Muscle of leg (tissue), 11 donors: ENCODE results near the gene FAAP100. TPM values are rescaled to one million over a fixed set of nuclear protein-coding genes. Genes with fewer than 3 reads are reported as not detected.
"Not testable (repeated sequence)": the region's sequence is repeated elsewhere in the genome, so short reads cannot be mapped to it uniquely, and the experiment has no call there.

ENCODE experiments used
- DNase-seq: peaks from one replicate; pipeline ENCODE4 v3.0.0; 2013
- H3K27ac ChIP-seq: one replicate; pipeline ENCODE4 v1.5.1; 2013; ENCODE audit warnings: mild to moderate bottlenecking, low read length, control low read depth
- H3K27me3 ChIP-seq: one replicate; pipeline ENCODE4 v1.6.1; 2013; ENCODE audit warnings: low read length; ENCODE audit not compliant: control insufficient read depth, insufficient read depth
- H3K36me3 ChIP-seq: one replicate; pipeline ENCODE4 v1.6.1; 2013; ENCODE audit warnings: low read length; ENCODE audit not compliant: control insufficient read depth, insufficient read depth
- H3K4me1 ChIP-seq: one replicate; pipeline ENCODE4 v1.6.1; 2013; ENCODE audit warnings: low read length; ENCODE audit not compliant: control insufficient read depth, insufficient read depth
- H3K4me3 ChIP-seq: one replicate; pipeline ENCODE4 v1.5.1; 2013; ENCODE audit warnings: low read length, control low read depth
- H3K9me3 ChIP-seq: replicated peaks from 2 replicates; pipeline ENCODE4 v1.6.1; 2013; ENCODE audit warnings: low read depth, low read length; ENCODE audit not compliant: control insufficient read depth
- WGBS: methylation state at CpG from one replicate; pipeline ENCODE4 v1.1.5; 2013; ENCODE audit warnings: missing lambda C conversion rate; ENCODE audit not compliant: insufficient coverage; 5-methylcytosine and 5-hydroxymethylcytosine counted together
- polyA plus RNA-seq, 8 donors: library from polyadenylated mRNA; unstranded; fragments of 120-200 nt; gene quantifications; one replicate each; pipeline versions ENCODE4 v1.2.1 to v1.2.3, GENCODE V29; 2013; ENCODE audit warnings: inconsistent platforms in 1 of 8, low replicate concordance in 1 of 8; ENCODE audit not compliant: insufficient read length in 8 of 8, insufficient read depth in 1 of 8
- total RNA-seq: library from RNA; stranded (reverse); fragments of 120-200 nt; gene quantifications from one replicate; pipeline ENCODE4 v1.2.4, GENCODE V29; 2013

Gene FAAP100
- total and polyA plus RNA-seq, 9 donors = 12.9 to 25.9 (median 20.4) TPM

DNA sequence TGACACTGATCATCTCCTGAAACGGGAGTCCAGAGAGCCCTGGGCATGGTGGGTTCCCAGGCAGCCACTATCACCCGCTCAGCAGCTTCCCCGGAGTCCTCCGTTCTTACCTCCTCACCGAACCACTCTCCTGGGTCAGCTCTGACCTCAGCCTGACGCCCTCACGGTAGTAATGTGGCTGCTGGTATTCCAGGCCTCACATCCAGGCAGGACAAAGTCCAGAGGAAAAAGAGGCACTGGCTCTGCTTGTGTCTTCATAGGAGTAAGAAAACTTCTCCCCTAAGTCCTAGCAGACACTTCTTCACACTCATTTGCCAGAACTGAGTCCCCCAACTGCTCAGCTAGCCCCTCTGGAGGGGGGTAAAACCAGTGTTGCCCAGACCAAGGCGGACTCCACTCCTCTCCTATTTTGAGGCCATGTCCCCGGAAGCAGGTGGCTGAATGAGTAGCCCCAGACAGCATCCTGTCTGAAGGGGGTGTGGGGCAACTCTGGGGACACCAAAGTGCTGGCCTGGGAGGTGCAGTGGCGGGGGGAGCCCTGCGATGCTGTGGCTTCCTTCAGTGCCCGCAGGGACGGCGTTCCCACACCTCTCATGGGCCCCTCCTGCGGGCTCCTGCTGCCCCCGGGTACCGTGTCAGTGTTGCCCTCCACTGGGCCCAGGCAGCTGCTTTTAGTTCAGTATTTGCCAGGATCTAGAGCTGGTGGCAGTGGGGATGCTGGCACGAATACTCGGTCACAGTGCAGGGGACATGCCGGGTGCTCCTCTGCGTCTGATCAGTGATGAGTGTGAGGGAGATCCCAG lies 18.6 kb downstream of the FAAP100 start:
- H3K27me3 ChIP-seq = peaks cover 42% of the 10 kb centered on the region
- 63% methylated on average over 6 of the region's 21 CpGs for WGBS

DNA sequence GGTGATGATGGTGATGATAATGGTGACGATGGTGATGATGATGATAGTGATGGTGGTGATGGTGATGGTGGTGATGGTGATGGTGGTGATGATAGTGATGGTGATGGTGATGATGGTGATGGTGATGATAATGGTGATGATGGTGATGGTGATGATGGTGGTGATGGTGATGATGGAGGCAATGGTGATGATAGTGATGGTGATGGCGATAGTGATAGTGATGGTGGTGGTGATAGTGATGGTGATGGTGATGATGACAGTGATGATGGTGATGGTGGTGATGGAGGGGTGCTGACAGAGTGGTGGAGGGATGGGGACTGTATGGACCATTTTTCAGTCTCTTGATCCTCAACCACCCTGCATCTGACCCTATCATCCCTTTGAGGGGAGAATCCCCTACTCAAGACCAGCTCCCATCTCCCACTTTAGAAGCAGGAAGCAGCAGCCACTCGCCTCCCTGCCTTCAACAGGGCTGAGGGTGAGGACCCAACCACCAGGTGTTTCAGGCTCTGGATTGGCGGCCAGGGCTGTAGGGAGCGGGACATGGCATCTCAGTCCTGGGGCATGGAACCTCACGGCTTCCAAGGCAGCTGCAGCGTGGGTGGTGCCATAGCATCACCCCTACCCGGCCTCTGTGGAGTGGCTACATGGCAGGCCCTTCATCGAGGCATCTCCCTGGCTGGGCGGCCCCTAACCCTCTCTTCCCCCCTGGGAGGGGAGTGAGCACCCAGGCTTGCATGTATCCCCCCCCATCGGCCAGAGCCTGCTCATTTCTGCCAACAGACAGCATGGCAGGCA lies 19.5 kb downstream of the FAAP100 start:
- WGBS = 90% methylated on average over 11 of the region's 11 CpGs
- no peak for DNase-seq
- H3K27me3 ChIP-seq = peaks cover 48% of the 10 kb centered on the region

More for the DNA sequence above, 18.6 kb downstream of the FAAP100 start:
- Histone ChIP-seq H3K4me3 (no peak overlapping the region), H3K36me3 (no peaks in the 10 kb centered on the region), H3K4me1 (peaks cover 26% of the 10 kb centered on the region), H3K27ac (no peak overlapping the region), H3K9me3 (no peaks in the 10 kb centered on the region)
- no peak for DNase-seq

DNA sequence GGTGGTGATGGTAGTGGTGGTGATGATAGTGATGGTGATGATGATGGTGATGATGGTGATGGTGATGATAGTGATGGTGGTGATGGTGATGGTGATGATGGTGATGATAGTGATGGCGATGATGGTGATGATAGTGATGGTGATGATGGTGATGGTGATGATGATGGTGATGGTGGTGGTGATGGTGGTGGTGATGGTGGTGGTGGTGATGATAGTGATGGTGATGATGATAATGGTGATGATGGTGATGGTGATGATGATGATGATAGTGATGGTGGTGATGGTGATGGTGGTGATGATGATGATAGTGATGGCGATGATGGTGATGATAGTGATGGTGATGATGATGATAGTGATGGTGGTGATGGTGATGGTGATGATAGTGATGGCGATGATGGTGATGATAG lies 20.2 kb downstream of the FAAP100 start:
- DNase-seq, H3K9me3 ChIP-seq, H3K36me3 ChIP-seq, H3K4me3 ChIP-seq, H3K27ac ChIP-seq: not testable (repeated sequence)
- Histone ChIP-seq H3K4me1 (peaks cover 24% of the 10 kb centered on the region), H3K27me3 (peaks cover 48% of the 10 kb centered on the region)
- 98% methylated on average over 3 of the region's 3 CpGs for WGBS

More for the DNA sequence above, 19.5 kb downstream of the FAAP100 start:
- Histone ChIP-seq H3K27ac (no peak overlapping the region), H3K4me3 (no peak overlapping the region), H3K9me3 (no peaks in the 10 kb centered on the region), H3K4me1 (peaks cover 24% of the 10 kb centered on the region), H3K36me3 (no peaks in the 10 kb centered on the region)

DNA sequence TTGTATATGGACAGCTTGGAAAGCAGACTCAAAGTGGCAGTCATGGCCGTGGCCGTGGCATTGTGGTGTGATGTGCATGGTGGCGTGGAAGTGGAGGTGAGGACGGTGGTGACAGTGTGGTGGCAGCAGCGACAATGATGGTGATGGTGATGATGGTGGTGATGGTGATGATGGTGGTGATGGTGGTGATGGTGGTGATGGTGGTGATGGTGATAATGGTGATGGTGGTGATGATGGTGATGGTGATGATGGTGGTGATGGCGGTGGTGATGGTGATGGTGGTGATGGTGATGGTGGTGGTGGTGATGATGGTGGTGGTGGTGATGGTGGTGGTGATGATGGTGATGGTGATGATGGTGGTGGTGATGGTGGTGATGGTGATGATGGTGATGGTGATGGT lies 21.1 kb downstream of the FAAP100 start:
- 92% methylated on average over 6 of the region's 6 CpGs for WGBS
- not testable (repeated sequence) for DNase-seq, H3K4me3 ChIP-seq, H3K36me3 ChIP-seq, H3K9me3 ChIP-seq, H3K27ac ChIP-seq
- H3K27me3 ChIP-seq = peaks cover 43% of the 10 kb centered on the region
- H3K4me1 ChIP-seq = peaks cover 20% of the 10 kb centered on the region

DNA sequence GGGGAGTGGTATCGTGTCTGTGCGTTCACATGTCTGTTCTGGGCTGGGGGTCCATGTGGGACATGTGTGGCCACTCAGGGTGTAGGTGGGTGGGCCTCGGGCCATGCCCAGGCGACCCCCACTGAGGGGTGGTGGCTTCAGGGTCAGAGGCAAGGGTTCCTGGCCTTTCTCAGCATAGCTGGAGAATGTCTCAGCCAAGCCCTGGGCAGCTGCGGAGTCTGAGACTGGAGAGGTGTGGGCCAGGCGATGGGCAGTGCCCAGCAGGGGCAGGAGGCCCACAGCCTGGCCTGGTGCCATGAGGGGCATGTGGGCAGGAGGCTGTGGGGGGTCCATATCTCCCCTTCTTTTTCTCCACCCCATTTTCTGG lies 22.7 kb downstream of the FAAP100 start:
- H3K4me1 ChIP-seq = peaks cover 24% of the 10 kb centered on the region
- 76% methylated on average over 3 of the region's 6 CpGs for WGBS
- H3K27me3 ChIP-seq = peaks cover 43% of the 10 kb centered on the region
- H3K36me3 ChIP-seq = no peaks in the 10 kb centered on the region
- H3K4me3 ChIP-seq = no peak overlapping the region
- H3K9me3 ChIP-seq = no peaks in the 10 kb centered on the region
- no peak for DNase-seq
- H3K27ac ChIP-seq = no peak overlapping the region

DNA sequence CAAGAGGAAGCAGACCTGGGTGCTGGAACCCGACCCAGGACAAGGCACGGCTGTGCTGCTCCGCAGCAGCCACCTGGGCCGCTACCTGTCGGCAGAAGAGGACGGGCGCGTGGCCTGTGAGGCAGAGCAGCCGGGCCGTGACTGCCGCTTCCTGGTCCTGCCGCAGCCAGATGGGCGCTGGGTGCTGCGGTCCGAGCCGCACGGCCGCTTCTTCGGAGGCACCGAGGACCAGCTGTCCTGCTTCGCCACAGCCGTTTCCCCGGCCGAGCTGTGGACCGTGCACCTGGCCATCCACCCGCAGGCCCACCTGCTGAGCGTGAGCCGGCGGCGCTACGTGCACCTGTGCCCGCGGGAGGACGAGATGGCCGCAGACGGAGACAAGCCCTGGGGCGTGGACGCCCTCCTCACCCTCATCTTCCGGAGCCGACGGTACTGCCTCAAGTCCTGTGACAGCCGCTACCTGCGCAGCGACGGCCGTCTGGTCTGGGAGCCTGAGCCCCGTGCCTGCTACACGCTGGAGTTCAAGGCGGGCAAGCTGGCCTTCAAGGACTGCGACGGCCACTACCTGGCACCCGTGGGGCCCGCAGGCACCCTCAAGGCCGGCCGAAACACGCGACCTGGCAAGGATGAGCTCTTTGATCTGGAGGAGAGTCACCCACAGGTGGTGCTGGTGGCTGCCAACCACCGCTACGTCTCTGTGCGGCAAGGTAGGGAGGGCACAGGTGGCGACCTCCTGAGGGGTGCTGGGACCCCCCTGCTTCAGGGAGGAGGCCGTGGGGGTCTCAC lies 23.3 kb downstream of the FAAP100 start:
- H3K27me3 ChIP-seq = peaks cover 46% of the 10 kb centered on the region
- H3K4me3 ChIP-seq = no peak overlapping the region
- no peaks in the 10 kb centered on the region for H3K36me3 ChIP-seq
- no peaks in the 10 kb centered on the region for H3K9me3 ChIP-seq
- H3K4me1 ChIP-seq = peaks cover 23% of the 10 kb centered on the region
- no peak for DNase-seq
- no peak overlapping the region for H3K27ac ChIP-seq
- 83% methylated on average over 54 of the region's 62 CpGs for WGBS

DNA sequence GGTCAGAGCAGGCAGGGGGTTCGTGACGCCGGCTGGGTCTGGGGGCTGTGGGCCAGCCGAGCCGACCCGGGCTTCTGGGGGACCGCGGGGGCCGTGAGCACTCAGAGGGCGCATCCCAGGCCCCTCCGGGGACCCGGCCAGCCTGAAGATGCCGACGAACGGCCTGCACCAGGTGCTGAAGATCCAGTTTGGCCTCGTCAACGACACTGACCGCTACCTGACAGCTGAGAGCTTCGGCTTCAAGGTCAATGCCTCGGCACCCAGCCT lies 23.8 kb downstream of the FAAP100 start:
- H3K4me1 ChIP-seq = peaks cover 29% of the 10 kb centered on the region
- no peak for DNase-seq
- no peak overlapping the region for H3K27ac ChIP-seq
- no peaks in the 10 kb centered on the region for H3K36me3 ChIP-seq
- peaks cover 49% of the 10 kb centered on the region for H3K27me3 ChIP-seq
- WGBS = 50% methylated on average over 20 of the region's 20 CpGs
- no peak overlapping the region for H3K4me3 ChIP-seq
- H3K9me3 ChIP-seq = no peaks in the 10 kb centered on the region

DNA sequence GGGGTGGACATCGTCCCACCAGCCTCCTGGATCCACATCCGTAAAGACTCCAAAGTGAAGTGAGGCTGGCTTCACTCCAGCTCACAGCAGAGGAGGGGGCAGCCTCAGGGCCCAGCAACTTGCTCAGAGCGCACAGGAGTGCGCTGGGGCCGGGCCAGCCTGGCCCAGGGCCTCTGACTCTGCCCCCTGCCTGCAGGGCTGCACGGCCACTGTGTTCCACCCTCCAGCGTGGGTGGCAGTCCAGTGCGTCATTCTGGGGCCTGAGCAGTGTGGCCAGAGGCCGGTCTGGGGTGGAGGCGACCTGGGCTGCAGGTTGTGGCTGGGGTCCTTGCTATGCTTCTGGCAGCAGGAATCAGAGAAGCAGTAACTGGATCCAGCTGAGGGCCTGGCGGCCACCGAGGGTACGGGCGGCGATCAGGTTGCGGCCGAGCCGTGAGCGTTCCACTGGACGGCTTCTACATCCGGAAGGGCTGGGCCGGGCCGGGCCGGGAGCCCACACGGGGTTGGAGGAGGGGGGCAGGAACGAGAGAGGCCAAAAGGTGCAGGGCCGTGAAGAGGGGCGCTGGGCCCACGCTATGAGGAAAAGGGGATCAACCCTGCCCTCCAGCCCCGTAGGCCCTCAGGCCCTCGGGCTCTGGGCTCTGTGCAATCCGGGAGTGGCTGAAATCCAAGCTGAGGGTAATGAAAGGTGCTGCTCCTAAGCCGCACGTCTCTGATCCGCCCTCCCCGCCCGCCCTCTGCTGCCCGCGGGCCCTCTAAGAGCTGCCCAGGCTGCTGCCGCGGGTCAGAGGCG lies 24.4 kb downstream of the FAAP100 start, which contains the start of gene FSCN2:
TSS of gene FSCN2 (plus strand) at position 787 of the 793 bp plus-strand sequence. CDS start 155 bp downstream, outside the sequence.
- 16% methylated on average over 40 of the region's 42 CpGs for WGBS

DNA sequence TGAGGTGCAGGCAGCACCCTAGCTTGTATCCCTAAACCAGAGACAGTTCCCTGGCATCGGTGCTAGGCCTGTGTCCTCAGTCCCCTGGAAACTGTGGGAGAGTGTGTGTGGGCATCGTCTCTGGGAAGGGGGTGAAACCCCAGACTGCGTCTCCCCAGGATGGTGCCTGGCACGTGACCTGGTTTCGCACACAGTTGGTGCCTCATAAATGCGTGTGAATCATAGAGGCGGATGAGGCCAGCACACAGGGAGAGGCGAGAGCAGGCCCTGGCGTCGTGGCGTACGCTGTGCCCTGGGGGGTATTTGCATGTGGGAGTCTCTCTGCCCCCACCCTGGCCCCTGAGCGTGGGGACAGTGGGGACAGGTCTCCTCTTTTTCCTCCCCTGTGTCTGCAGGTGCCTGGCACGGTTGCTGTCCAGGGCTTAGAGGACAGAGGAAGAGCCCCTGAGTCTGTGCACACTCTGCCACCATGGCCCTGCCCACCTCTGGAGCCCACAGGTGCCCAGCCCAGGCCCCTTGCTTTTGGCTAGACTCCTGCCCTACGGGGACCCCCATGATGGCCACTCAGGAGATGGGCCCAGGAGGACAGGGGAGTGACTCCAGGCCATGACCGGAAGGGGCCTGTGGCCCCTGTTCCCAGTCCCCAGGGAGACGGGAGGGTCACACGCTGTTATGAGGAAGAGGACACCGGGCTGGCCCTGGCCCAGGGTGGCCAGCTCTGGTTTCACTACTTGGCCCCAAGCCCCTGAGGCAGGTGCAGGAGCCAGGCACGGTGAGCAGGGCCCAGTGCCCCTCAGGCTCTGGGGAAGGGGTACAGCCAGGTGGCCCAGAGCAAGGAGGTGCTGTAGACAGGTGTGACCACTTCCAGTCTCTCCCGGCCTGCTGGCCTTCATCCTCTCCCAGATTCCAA lies 25.2 kb downstream of the FAAP100 start:
- Histone ChIP-seq H3K9me3 (no peaks in the 10 kb centered on the region), H3K4me1 (peaks cover 35% of the 10 kb centered on the region), H3K27me3 (peaks cover 54% of the 10 kb centered on the region), H3K27ac (no peak overlapping the region), H3K4me3 (no peak overlapping the region), H3K36me3 (no peaks in the 10 kb centered on the region)
- 79% methylated on average over 20 of the region's 21 CpGs for WGBS
- DNase-seq = no peak

More for the DNA sequence above, 24.4 kb downstream of the FAAP100 start, which contains the start of gene FSCN2:
- Histone ChIP-seq H3K9me3 (no peaks in the 10 kb centered on the region), H3K4me3 (no peak within 1 kb of the TSS), H3K27me3 (peaks cover 50% of the 10 kb centered on the region), H3K36me3 (no peaks in the 10 kb centered on the region), H3K27ac (no peak within 1 kb of the TSS), H3K4me1 (peaks cover 34% of the 10 kb centered on the region)
- no peak for DNase-seq
